Loucy (cell line): ENCODE results near the gene BCL2L15.

Source experiments
- H2AFZ ChIP-seq: fragments of 200-600 bp; sonication (generic); 2 replicates; pipeline ENCODE4 v1.6.0; 2016; ENCODE audit warnings: antibody characterized with exemption, mild to moderate bottlenecking, low read length, moderate library complexity
- H3F3A ChIP-seq: fragments of 200-600 bp; 2 replicates; pipeline ENCODE4 v1.6.0; 2016; ENCODE audit warnings: antibody characterized with exemption, low read depth, mild to moderate bottlenecking
- H3K27me3 ChIP-seq: fragments of 200-600 bp; sonication (generic); 2 replicates; pipeline ENCODE4 v1.6.1; 2014; ENCODE audit warnings: low read length, mild to moderate bottlenecking; ENCODE audit not compliant: insufficient read depth, poor library complexity, severe bottlenecking
- H3K36me3 ChIP-seq: fragments of 200-600 bp; sonication (generic); 2 replicates; pipeline ENCODE4 v1.6.1; 2016; ENCODE audit warnings: low read length; ENCODE audit not compliant: insufficient read depth
- H3K4me1 ChIP-seq: fragments of 200-600 bp; sonication (generic); 2 replicates; pipeline ENCODE4 v1.5.1; 2014; ENCODE audit warnings: low read length, mild to moderate bottlenecking; ENCODE audit not compliant: insufficient read depth, poor library complexity, severe bottlenecking
- H3K4me2 ChIP-seq: fragments of 200-600 bp; sonication (generic); 2 replicates; pipeline ENCODE4 v1.6.0; 2014; ENCODE audit warnings: antibody characterized with exemption, low read length, low read depth, mild to moderate bottlenecking; ENCODE audit not compliant: poor library complexity, severe bottlenecking
- H3K4me3 ChIP-seq: fragments of 200-600 bp; sonication (generic); 2 replicates; pipeline ENCODE4 v1.5.1; 2014; ENCODE audit warnings: low read length, mild to moderate bottlenecking, mixed read lengths; ENCODE audit not compliant: poor library complexity, severe bottlenecking
- H3K79me2 ChIP-seq: fragments of 200-600 bp; sonication (generic); 2 replicates; pipeline ENCODE4 v1.6.1; 2014; ENCODE audit warnings: low read length; ENCODE audit not compliant: insufficient read depth
- H3K9ac ChIP-seq: fragments of 200-600 bp; sonication (generic); 2 replicates; pipeline ENCODE4 v1.6.0; 2014; ENCODE audit warnings: mild to moderate bottlenecking, low read depth, low read length, moderate library complexity; ENCODE audit not compliant: poor library complexity, severe bottlenecking
- H3K9me2 ChIP-seq: fragments of 200-600 bp; sonication (generic); replicated peaks from 2 replicates; pipeline ENCODE4 v1.6.1; 2016; ENCODE audit warnings: low read depth, low read length, mixed read lengths
- H3K9me3 ChIP-seq: fragments of 200-600 bp; sonication (generic); 2 replicates; pipeline ENCODE4 v1.6.1; 2014; ENCODE audit warnings: mild to moderate bottlenecking, antibody characterized with exemption, low read length, low read depth; ENCODE audit not compliant: insufficient read depth
- H4K20me1 ChIP-seq: fragments of 200-600 bp; sonication (generic); 2 replicates; pipeline ENCODE4 v1.6.0; 2014; ENCODE audit warnings: antibody characterized with exemption, low read length, mild to moderate bottlenecking; ENCODE audit not compliant: insufficient read depth, poor library complexity, severe bottlenecking
- EZH2phosphoT487 ChIP-seq: fragments of 200-600 bp; IDR thresholded peaks from 2 replicates; pipeline ENCODE4 v1.6.1; 2018; ENCODE audit warnings: antibody characterized with exemption, mild to moderate bottlenecking, moderate library complexity, borderline replicate concordance
- TF ChIP-seq, protein P1 (sequence below): fragments of 200-600 bp; sonication (generic); conservative IDR thresholded peaks from 2 replicates; pipeline ENCODE4 v1.5.1; 2014; ENCODE audit warnings: mild to moderate bottlenecking, antibody characterized with exemption, low read length

BCL2L15 gene

DNA sequence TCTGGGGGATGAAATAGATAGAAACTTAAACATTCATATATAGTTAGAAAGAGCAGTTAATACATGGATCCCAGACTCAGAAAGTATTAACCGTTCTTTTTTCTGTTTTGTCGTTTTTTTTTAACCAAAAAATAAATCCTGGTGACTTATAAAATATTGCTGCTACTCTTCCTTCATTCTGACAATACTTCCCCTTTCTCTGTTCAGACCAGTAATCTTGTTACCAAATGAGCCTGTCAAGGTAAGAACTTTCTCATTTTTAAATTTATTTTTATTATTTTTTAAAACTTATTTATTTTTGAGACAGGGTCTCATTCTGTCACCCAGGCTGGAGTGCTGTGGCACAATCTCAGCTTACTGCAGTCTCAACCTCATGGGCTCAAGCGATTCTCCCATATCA, 29.6 kb downstream of the BCL2L15 start:
- Histone ChIP-seq H3K4me1 (no peaks in the 10 kb centered on the region), H3K36me3 (peaks cover 42% of the 10 kb centered on the region), H3K9ac (no peak overlapping the region), H3K4me2 (no peak overlapping the region), H3K9me3 (no peaks in the 10 kb centered on the region), H3K9me2 (no peaks in the 10 kb centered on the region), H3K4me3 (no peak overlapping the region), H2AFZ (no peak overlapping the region), H3K79me2 (no peaks in the 10 kb centered on the region), H3F3A (no peaks in the 10 kb centered on the region), H3K27me3 (no peaks in the 10 kb centered on the region), H4K20me1 (no peaks in the 10 kb centered on the region)
- TF ChIP-seq EZH2phosphoT487, result no peak
- TF ChIP-seq, protein P1, sequence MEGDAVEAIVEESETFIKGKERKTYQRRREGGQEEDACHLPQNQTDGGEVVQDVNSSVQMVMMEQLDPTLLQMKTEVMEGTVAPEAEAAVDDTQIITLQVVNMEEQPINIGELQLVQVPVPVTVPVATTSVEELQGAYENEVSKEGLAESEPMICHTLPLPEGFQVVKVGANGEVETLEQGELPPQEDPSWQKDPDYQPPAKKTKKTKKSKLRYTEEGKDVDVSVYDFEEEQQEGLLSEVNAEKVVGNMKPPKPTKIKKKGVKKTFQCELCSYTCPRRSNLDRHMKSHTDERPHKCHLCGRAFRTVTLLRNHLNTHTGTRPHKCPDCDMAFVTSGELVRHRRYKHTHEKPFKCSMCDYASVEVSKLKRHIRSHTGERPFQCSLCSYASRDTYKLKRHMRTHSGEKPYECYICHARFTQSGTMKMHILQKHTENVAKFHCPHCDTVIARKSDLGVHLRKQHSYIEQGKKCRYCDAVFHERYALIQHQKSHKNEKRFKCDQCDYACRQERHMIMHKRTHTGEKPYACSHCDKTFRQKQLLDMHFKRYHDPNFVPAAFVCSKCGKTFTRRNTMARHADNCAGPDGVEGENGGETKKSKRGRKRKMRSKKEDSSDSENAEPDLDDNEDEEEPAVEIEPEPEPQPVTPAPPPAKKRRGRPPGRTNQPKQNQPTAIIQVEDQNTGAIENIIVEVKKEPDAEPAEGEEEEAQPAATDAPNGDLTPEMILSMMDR, result no peak

- Histone ChIP-seq H3K9me2 (no peaks in the 10 kb centered on the region), H3F3A (no peaks in the 10 kb centered on the region; the same call in 1 of the 2 replicates), H3K4me3 (no peak overlapping the region), H3K9me3 (no peaks in the 10 kb centered on the region), H3K27me3 (no peaks in the 10 kb centered on the region), H3K36me3 (peaks cover 42% of the 10 kb centered on the region), H2AFZ (no peak overlapping the region), H3K9ac (no peak overlapping the region), H3K4me2 (no peak overlapping the region), H4K20me1 (no peaks in the 10 kb centered on the region), H3K4me1 (no peaks in the 10 kb centered on the region), H3K79me2 (no peaks in the 10 kb centered on the region)
- TF ChIP-seq EZH2phosphoT487, result no peak
- TF ChIP-seq, protein P1, result no peak
Measured at GRCh38 chr1:113856401-113856790, 31.0 kb downstream of the BCL2L15 start.

GRCh38 chr1:113855630-113856400, 31.6 kb downstream of the BCL2L15 start:
- TF ChIP-seq, protein P1, result no peak
- TF ChIP-seq EZH2phosphoT487, result no peak
- H3K4me3 ChIP-seq, result no peak overlapping the region
- no peaks in the 10 kb centered on the region for H3K9me2 ChIP-seq
- peaks cover under 1% of the 10 kb centered on the region; the same call in 1 of the 2 replicates for H3F3A ChIP-seq
- no peak overlapping the region for H3K4me2 ChIP-seq
- no peaks in the 10 kb centered on the region for H3K79me2 ChIP-seq
- H3K9ac ChIP-seq, result no peak overlapping the region
- H3K9me3 ChIP-seq, result no peaks in the 10 kb centered on the region
- H3K27me3 ChIP-seq, result no peaks in the 10 kb centered on the region
- H4K20me1 ChIP-seq, result no peaks in the 10 kb centered on the region
- H3K36me3 ChIP-seq, result peaks cover 42% of the 10 kb centered on the region
- H2AFZ ChIP-seq, result no peak overlapping the region
- peaks cover under 1% of the 10 kb centered on the region for H3K4me1 ChIP-seq
